HFFc6 (cell line): Measurements from ENCODE around the gene WDR5. TPM values are rescaled to one million over a fixed set of nuclear protein-coding genes. Genes with fewer than 3 reads are reported as not detected.

Source experiments
- DNase-seq: peaks from one replicate; pipeline ENCODE4 v3.0.0-alpha.2; 2018
- H3K27ac Mint-ChIP-seq: 2 replicates; pipeline ENCODE4 v1.8.0; 2020; ENCODE audit warnings: mild to moderate bottlenecking, mixed read lengths
- H3K27me3 Mint-ChIP-seq: 2 replicates; pipeline ENCODE4 v1.8.0; 2021; ENCODE audit warnings: mild to moderate bottlenecking, moderate library complexity, mixed read lengths; ENCODE audit not compliant: insufficient read depth
- H3K36me3 Mint-ChIP-seq: 2 replicates; pipeline ENCODE4 v1.8.0; 2021; ENCODE audit warnings: low read depth, mixed read lengths
- H3K4me1 Mint-ChIP-seq: 2 replicates; pipeline ENCODE4 v1.8.0; 2020; ENCODE audit warnings: low read depth, mixed read lengths
- H3K4me3 Mint-ChIP-seq: 2 replicates; pipeline ENCODE4 v1.8.0; 2020; ENCODE audit warnings: mild to moderate bottlenecking, moderate library complexity, mixed read lengths
- H3K9me3 Mint-ChIP-seq: 2 replicates; pipeline ENCODE4 v1.8.0; 2020; ENCODE audit warnings: mild to moderate bottlenecking, mixed read lengths
- CTCF ChIP-seq: fragments of 200-600 bp; sonication (generic); IDR thresholded peaks from 2 replicates; pipeline ENCODE4 v1.5.0; 2021; ENCODE audit warnings: antibody characterized with exemption, mild to moderate bottlenecking
- total RNA-seq, 6 experiments: library from RNA; stranded (reverse); fragmentation: NEBNext Ultra II Directional; extraction: Animal tissue kit (Norgen Biotek cat#: 25700); gene quantifications; 2 replicates in 1 of 6; 3 replicates in 5 of 6; pipeline ENCODE4 v1.2.3, GENCODE V29; 2021

WDR5 gene
- total RNA-seq, 6 experiments from 2014 or later = 24.6 to 31.1 (median 26.8) TPM

GRCh38 chr9:134206311-134207300, 70.7 kb downstream of the WDR5 start:
- Mint-ChIP-seq H3K4me1 (peaks cover 14% of the 10 kb centered on the region), H3K36me3 (no peaks in the 10 kb centered on the region; the same call in 1 of the 2 replicates), H3K4me3 (no peak overlapping the region), H3K27ac (no peak overlapping the region), H3K9me3 (no peaks in the 10 kb centered on the region), H3K27me3 (peaks cover 33% of the 10 kb centered on the region)
- DNase-seq = no peak
- no peak for TF ChIP-seq CTCF

- no peak for DNase-seq
- Mint-ChIP-seq H3K4me3 (no peak overlapping the region), H3K36me3 (no peaks in the 10 kb centered on the region; the same call in 1 of the 2 replicates), H3K27ac (no peak overlapping the region), H3K27me3 (peaks cover 31% of the 10 kb centered on the region), H3K9me3 (peaks cover 9% of the 10 kb centered on the region), H3K4me1 (peaks cover 14% of the 10 kb centered on the region)
- TF ChIP-seq CTCF = no peak
Measured at GRCh38 chr9:134208310-134208841, 72.5 kb downstream of the WDR5 start.

- no peak overlapping the region for H3K27ac Mint-ChIP-seq
- DNase-seq = no peak
- no peak overlapping the region for H3K4me3 Mint-ChIP-seq
- TF ChIP-seq CTCF = no peak
- no peaks in the 10 kb centered on the region for H3K36me3 Mint-ChIP-seq
- H3K9me3 Mint-ChIP-seq = peaks cover 9% of the 10 kb centered on the region
- H3K4me1 Mint-ChIP-seq = peaks cover 14% of the 10 kb centered on the region
- peaks cover 30% of the 10 kb centered on the region for H3K27me3 Mint-ChIP-seq
Measured at GRCh38 chr9:134208981-134209725, 73.3 kb downstream of the WDR5 start.

Other genes with a start within 250 kb of the WDR5 start
- gene VAV2, start 143.8 kb upstream of the WDR5 start, total RNA-seq = 10 to 100 TPM; 17.6 to 24.5 (median 21.7) TPM
- 10 to 100 TPM; 28.7 to 36.8 (median 31.1) TPM for gene BRD3OS, start 110.6 kb upstream of the WDR5 start, total RNA-seq
- gene BRD3, start 68.1 kb upstream of the WDR5 start, total RNA-seq = 10 to 100 TPM; 17.1 to 20.9 (median 18.6) TPM
- gene RNU6ATAC, start 28.5 kb downstream of the WDR5 start, total RNA-seq = 100 to 1,000 TPM in 4 of 6 experiments, 10 to 100 TPM in 2; 23.5 to 228 (median 130) TPM
- 10 to 100 TPM; 23.2 to 31.9 (median 28.0) TPM for gene RXRA, start 190.4 kb downstream of the WDR5 start, total RNA-seq